ENCODE data around the gene FLAD1. TPM values are rescaled to one million over a fixed set of nuclear protein-coding genes. Genes with fewer than 3 reads are reported as not detected.

The FLAD1 gene
- total RNA-seq, 2 experiments from 2014 or later, result 34.7 to 35.1 TPM

- Mint-ChIP-seq H3K9me3 (no peaks in the 10 kb centered on the region), H3K27ac (peak overlapping the region; percentile 96), H3K27me3 (no peaks in the 10 kb centered on the region), H3K4me1 (peaks cover 77% of the 10 kb centered on the region), H3K36me3 (ENCODE audit: low read depth) (peaks cover 21% of the 10 kb centered on the region), H3K4me3 (peak overlapping the region; percentile 63)
- DNase-seq, result no peak
- CTCF ChIA-PET, result interaction anchor here (0.8 to 1.0 kb wide), 2 partner anchors 20 to 57 kb away, joined by 3 read pairs; partner anchors contain the start of gene PYGO2
- POLR2A ChIA-PET, result interaction anchor here (0.9 to 1.6 kb wide), 7 partner anchors 15 to 760 kb away, joined by 3 to 7 read pairs (median 3); partner anchors contain the start of genes CKS1B, FLAD1 and SHC1
Measured at GRCh38 chr1:154941333-154942013, 41.7 kb upstream of the FLAD1 start.

DNA sequence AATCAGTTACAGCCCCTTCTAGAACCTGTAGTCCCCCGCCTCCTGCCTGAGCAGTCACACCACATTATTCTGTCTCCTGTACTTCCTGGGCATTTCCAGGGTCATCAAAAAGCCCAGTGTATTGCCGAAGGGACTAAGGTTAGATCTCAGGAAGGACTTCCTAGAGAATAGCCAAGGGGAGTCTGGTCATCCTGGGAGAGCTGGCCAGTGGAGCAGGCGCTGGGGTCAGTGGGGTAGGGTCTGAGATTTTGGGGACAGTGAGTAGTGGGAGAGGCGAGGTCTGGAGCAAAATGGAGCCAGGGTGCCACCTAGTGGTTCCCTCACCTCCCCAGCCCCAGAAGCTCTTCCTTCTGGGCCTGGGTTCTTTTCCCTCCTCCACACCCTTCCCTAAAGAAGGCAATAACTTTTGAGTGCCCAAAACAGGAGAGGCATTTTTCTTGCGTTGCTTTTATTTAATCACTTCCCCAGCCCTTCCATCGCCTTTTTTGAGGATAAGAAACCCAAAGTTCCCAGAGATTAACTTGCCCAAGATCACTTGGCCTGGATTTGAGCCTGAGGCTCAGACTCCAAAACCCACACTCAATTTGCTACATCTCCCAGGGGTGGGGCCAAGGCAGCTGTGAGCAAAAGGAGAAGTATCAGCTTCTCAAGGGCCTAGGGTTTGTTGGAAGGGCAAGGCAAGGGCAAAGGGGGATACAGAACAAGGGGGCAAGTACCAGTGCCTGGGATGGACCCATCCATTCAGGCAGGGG, 39.3 kb upstream of the FLAD1 start:
- Mint-ChIP-seq H3K27ac (peak overlapping the region; percentile 96), H3K4me1 (peaks cover 67% of the 10 kb centered on the region), H3K27me3 (no peaks in the 10 kb centered on the region), H3K4me3 (peak overlapping the region; percentile 63), H3K9me3 (no peaks in the 10 kb centered on the region), H3K36me3 (ENCODE audit: low read depth) (peaks cover 34% of the 10 kb centered on the region)
- CTCF ChIA-PET, result interaction anchor here (0.7 to 1.7 kb wide), 12 partner anchors 16 to 512 kb away, joined by 3 to 11 read pairs (median 4); partner anchors contain the start of gene SHC1
- POLR2A ChIA-PET, result interaction anchor here (0.8 to 1.4 kb wide), 3 partner anchors 7 to 320 kb away, joined by 3 to 4 read pairs (median 3); partner anchors contain the start of gene PMVK
- DNase-seq, result peak; percentile 53

DNA sequence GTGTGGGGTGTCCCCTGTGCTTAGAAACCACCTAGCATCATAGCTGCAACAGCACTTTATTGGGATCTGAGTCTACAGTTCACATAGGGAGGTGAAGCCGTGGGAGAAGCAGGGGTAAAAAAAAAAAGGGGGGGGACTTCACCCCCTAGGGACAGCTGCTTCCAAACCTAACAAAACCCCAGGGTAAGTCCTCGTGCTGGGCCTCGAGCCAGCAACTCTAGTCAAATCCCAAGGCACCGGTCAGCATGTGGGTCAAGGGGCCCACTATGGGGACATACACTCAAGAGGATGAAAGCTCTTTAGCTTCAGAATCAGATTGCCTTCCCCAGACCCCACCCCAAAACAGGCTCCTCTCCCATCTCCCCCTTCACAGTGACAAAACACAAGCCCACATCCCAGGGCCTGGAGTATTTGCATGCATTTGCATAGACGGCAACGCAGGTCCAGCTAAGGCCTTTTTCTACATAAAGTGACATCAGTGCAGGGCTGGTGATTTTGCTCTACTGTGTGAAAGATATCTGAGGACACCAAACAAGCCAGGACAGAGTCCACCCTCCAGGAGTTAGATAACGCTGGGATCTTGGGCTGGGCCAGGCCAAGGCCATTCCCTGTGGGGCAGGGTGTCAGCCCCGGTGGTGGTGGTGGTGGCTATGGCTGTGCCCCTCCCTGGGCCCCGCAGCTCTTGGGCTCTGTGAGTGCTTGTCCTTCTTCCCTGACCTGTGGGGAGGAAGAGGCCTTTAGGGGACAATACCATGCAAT, 38.6 kb upstream of the FLAD1 start:
- no peak for DNase-seq
- no peak overlapping the region for H3K4me3 Mint-ChIP-seq
- CTCF ChIA-PET, result interaction anchor here (0.6 to 1.7 kb wide), 14 partner anchors 9 to 465 kb away, joined by 3 to 11 read pairs (median 3); partner anchors contain the start of gene SHC1
- no peaks in the 10 kb centered on the region for H3K9me3 Mint-ChIP-seq
- POLR2A ChIA-PET, result interaction anchor here (0.8 to 2.6 kb wide), 5 partner anchors 8 to 320 kb away, joined by 3 to 17 read pairs (median 4); partner anchors contain the start of gene PMVK
- H3K4me1 Mint-ChIP-seq, result peaks cover 62% of the 10 kb centered on the region
- H3K27me3 Mint-ChIP-seq, result no peaks in the 10 kb centered on the region
- peaks cover 39% of the 10 kb centered on the region for H3K36me3 Mint-ChIP-seq (ENCODE audit: low read depth)
- H3K27ac Mint-ChIP-seq, result peak overlapping the region; percentile 96

- peaks cover 41% of the 10 kb centered on the region for H3K36me3 Mint-ChIP-seq (ENCODE audit: low read depth)
- no peaks in the 10 kb centered on the region for H3K27me3 Mint-ChIP-seq
- POLR2A ChIA-PET, result interaction anchor here (1.1 to 2.6 kb wide), 6 partner anchors 9 to 105 kb away, joined by 3 to 17 read pairs (median 4); partner anchors contain the start of genes CKS1B and PMVK
- H3K4me3 Mint-ChIP-seq, result no peak overlapping the region
- DNase-seq, result no peak
- H3K27ac Mint-ChIP-seq, result no peak overlapping the region
- CTCF ChIA-PET, result interaction anchor here (0.8 to 1.4 kb wide), 5 partner anchors 10 to 386 kb away, joined by 3 to 4 read pairs (median 3); partner anchors contain the start of genes PBXIP1 and SHC1
- peaks cover 59% of the 10 kb centered on the region for H3K4me1 Mint-ChIP-seq
- no peaks in the 10 kb centered on the region for H3K9me3 Mint-ChIP-seq
Measured at GRCh38 chr1:154945160-154945961, 37.8 kb upstream of the FLAD1 start.

DNA sequence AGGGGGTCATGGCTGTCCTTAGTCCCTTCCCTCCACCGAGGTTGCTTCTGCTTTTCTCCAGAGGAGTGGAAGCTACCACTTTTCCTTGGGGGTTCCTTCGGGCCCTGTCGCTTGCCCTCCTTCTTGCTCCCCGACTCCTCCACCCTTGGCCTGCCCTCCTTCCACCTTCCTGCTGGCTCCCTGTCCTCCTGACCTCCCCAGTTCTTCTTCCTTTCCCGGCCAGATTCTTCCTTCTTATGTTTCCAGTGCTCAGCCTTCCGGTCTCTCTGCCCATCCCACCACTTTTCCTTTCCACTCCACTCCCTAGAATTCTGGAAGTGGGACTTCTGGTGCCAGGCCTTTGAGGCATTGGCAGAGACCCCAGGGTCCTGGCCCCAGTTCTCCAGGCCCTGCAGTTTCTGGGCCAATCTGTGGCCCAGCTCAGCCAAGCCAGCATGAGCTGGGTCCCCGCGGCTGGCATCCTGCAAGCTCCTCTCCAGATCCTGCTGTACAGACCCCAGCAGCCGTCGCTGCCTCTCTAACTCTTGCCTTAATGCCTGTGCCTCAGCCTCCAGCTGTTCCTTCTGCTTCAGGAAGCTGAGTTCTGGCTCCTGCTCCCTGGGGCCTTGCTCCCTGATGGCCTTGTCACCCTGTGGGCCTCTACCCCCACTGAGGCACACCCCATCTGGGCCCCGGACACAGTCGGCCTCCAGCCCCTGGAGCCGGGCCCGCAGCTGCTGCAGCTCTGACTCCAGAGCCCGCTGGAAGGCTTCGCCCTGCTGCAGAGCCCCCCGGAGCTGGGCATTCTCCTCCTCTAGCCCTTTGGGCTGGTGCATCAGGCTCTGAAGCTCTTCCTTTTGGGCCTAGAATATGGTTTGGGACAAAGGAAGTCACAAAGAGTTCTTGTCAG, 36.9 kb upstream of the FLAD1 start:
- Mint-ChIP-seq H3K4me3 (no peak overlapping the region), H3K27me3 (no peaks in the 10 kb centered on the region), H3K4me1 (peaks cover 59% of the 10 kb centered on the region), H3K36me3 (ENCODE audit: low read depth) (peaks cover 43% of the 10 kb centered on the region), H3K27ac (no peak overlapping the region), H3K9me3 (no peaks in the 10 kb centered on the region)
- CTCF ChIA-PET, result interaction anchor here (0.5 to 1.2 kb wide), 6 partner anchors 10 to 387 kb away, joined by 3 read pairs; partner anchors contain the start of gene PBXIP1
- POLR2A ChIA-PET, result interaction anchor here (1.1 to 2.6 kb wide), 6 partner anchors 9 to 104 kb away, joined by 3 to 17 read pairs (median 4); partner anchors contain the start of genes CKS1B and PMVK
- no peak for DNase-seq

DNA sequence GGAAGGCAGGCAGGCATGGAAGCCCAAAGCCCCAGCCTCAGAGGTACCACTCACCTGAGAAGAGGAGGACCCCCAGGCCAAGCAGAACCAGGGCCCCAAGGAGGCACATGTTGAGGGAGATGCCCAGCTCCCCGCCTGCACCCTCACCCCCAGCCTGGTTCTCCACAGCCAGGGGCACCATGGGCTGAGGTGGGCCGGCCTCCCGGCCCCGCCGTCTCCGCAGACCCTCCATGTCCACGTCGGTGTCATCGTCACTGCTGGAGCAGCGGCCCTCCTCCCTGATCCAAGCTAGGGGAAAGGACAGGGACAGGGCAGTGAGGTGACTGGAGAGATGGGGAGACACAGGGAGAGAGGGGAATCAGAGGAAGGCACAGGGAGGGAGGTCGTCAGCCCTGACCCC, 35.1 kb upstream of the FLAD1 start:
- H3K4me3 Mint-ChIP-seq, result no peak overlapping the region
- no peaks in the 10 kb centered on the region for H3K9me3 Mint-ChIP-seq
- DNase-seq, result no peak
- H3K27me3 Mint-ChIP-seq, result no peaks in the 10 kb centered on the region
- H3K4me1 Mint-ChIP-seq, result peaks cover 59% of the 10 kb centered on the region
- CTCF ChIA-PET, result no interaction called here
- H3K36me3 Mint-ChIP-seq (ENCODE audit: low read depth), result peaks cover 59% of the 10 kb centered on the region
- no peak overlapping the region for H3K27ac Mint-ChIP-seq
- POLR2A ChIA-PET, result interaction anchor here (1.3 to 1.5 kb wide), 3 partner anchors 10 to 25 kb away, joined by 3 to 4 read pairs (median 3); partner anchors contain the start of gene PMVK

- ChIA-PET CTCF (interaction anchor here (0.7 to 1.7 kb wide), 9 partner anchors 15 to 393 kb away, joined by 3 to 10 read pairs (median 4); partner anchors contain the start of genes CKS1B, FLAD1 and PMVK), POLR2A (interaction anchor here (0.9 to 3.5 kb wide), 9 partner anchors 9 to 343 kb away, joined by 3 to 21 read pairs (median 4); partner anchors contain the start of genes CKS1B, FLAD1 and PYGO2)
- Mint-ChIP-seq H3K9me3 (no peaks in the 10 kb centered on the region), H3K4me1 (peaks cover 73% of the 10 kb centered on the region), H3K36me3 (ENCODE audit: low read depth) (peaks cover 60% of the 10 kb centered on the region), H3K27ac (peak overlapping the region; percentile 97), H3K27me3 (no peaks in the 10 kb centered on the region), H3K4me3 (peak overlapping the region; percentile 96)
- peak; percentile 69 for DNase-seq
Measured at GRCh38 chr1:154951901-154952657, 31.1 kb upstream of the FLAD1 start.

DNA sequence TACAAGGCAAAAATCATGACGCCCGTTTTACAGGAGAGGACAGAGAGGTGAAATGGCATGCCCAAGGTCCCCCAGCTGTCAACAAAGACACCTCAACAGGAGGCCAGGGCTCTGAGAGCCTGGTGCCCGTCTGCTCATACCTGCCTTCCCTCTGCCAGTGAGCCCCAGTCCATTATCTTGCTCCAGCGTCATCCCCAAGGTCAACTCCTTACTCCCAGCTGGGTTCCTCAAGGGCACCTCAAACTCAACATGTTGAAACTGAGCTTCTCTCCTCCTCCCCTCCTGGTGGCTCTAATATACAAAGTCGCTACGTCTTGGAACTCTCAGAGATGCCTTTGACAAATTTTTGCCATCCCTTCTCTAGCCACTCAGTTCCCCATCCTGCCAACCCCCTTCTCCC, 30.5 kb upstream of the FLAD1 start:
- Mint-ChIP-seq H3K4me3 (peak overlapping the region; percentile 96), H3K27me3 (no peaks in the 10 kb centered on the region), H3K36me3 (ENCODE audit: low read depth) (peaks cover 58% of the 10 kb centered on the region), H3K27ac (peak overlapping the region; percentile 97), H3K9me3 (no peaks in the 10 kb centered on the region), H3K4me1 (peaks cover 78% of the 10 kb centered on the region)
- ChIA-PET CTCF (interaction anchor here (0.7 to 1.6 kb wide), 6 partner anchors 14 to 393 kb away, joined by 3 to 10 read pairs (median 4); partner anchors contain the start of genes CKS1B and PMVK), POLR2A (interaction anchor here (0.9 to 3.5 kb wide), 10 partner anchors 9 to 344 kb away, joined by 3 to 21 read pairs (median 4); partner anchors contain the start of genes CKS1B, FLAD1 and PYGO2)
- DNase-seq, result no peak

DNA sequence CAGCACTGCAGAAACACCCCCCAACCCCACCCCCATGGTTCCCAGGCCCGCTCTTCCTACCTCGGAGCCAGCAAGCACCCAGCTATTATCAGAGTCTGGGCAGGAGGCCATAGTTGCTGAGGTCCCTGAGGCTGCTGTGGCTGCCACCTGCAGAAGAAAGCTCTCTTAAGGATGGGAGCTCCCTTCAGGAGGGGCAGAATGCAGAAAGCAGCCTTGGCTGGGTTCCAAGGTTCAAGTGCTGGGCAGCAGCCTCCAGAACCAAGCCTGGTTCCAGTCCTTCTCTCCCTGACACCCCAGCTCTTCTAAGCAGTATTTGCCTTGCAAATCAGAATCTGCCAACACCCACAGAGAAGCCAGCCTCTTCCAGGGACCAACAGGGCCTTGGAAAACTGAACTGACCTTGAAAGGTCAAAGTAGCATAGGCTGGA, 29.5 kb upstream of the FLAD1 start:
- H3K36me3 Mint-ChIP-seq (ENCODE audit: low read depth), result peaks cover 62% of the 10 kb centered on the region
- H3K9me3 Mint-ChIP-seq, result no peaks in the 10 kb centered on the region
- H3K27ac Mint-ChIP-seq, result peak overlapping the region; percentile 97
- peaks cover 81% of the 10 kb centered on the region for H3K4me1 Mint-ChIP-seq
- no peaks in the 10 kb centered on the region for H3K27me3 Mint-ChIP-seq
- ChIA-PET CTCF (interaction anchor here (2.5 kb wide), 1 partner anchor 63 kb away, joined by 27 read pairs; no protein-coding TSS in a partner anchor), POLR2A (interaction anchor here (1.1 to 3.5 kb wide), 7 partner anchors 8 to 65 kb away, joined by 3 to 26 read pairs (median 6); partner anchors contain the start of genes PYGO2 and SHC1)
- H3K4me3 Mint-ChIP-seq, result peak overlapping the region; percentile 96
- DNase-seq, result no peak

DNA sequence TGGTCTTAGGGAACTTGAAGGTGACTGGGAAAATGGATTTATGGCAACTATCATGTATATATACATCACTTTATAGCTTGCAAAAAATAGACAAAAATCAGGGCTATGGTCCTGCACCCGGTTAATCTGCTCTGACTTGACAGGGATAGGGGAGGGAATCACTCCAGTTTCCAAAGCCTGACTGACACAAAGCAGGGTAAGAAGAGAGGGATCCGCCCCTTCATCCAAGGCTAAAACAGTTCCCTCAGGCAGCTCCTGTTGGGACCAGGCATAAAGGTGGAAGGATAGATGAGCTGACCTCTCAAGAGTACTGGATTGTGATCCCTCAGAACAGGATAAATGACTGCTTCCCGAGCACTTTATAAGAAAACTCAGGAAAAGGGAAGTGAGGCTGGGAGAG, 28.6 kb upstream of the FLAD1 start:
- no peaks in the 10 kb centered on the region for H3K27me3 Mint-ChIP-seq
- H3K4me3 Mint-ChIP-seq, result peak overlapping the region; percentile 96
- ChIA-PET POLR2A (interaction anchor here (1.1 to 3.5 kb wide), 12 partner anchors 7 to 612 kb away, joined by 3 to 46 read pairs (median 10); partner anchors contain the start of genes CKS1B, FLAD1, PYGO2 and SHC1), CTCF (interaction anchor here (0.8 to 2.9 kb wide), 7 partner anchors 12 to 96 kb away, joined by 3 to 27 read pairs (median 9); partner anchors contain the start of genes ADAM15 and PMVK)
- peaks cover 81% of the 10 kb centered on the region for H3K4me1 Mint-ChIP-seq
- H3K27ac Mint-ChIP-seq, result peak overlapping the region; percentile 97
- no peaks in the 10 kb centered on the region for H3K9me3 Mint-ChIP-seq
- H3K36me3 Mint-ChIP-seq (ENCODE audit: low read depth), result peaks cover 57% of the 10 kb centered on the region
- no peak for DNase-seq

Data from activated CD4-positive, alpha-beta memory T cell treated with anti-CD3 and anti-CD28 coated beads, Interleukin-2, amount 10 ng/mL, durations not matched to agents 7 days and 5 days (primary cell).